Stimulated activated naive CD4-positive, alpha-beta T cell (primary cell): ENCODE data around the gene UFM1.
"Not testable (repeated sequence)": the region's sequence is repeated elsewhere in the genome, so short reads cannot be mapped to it uniquely, and the experiment has no call there.

Experiments used
- DNase-seq, 6 experiments: peaks; one replicate each; lab custom pipeline; 2025; lab: John Stamatoyannopoulos, UW

Gene UFM1

GRCh38 chr13:38349390-38350113 lies at the start of gene UFM1:
Gene UFM1 (plus strand): TSS chr13:38349851. CDS start chr13:38349920, 69 bp downstream.
- peak; percentile 66 to 96 (median 87) for DNase-seq

- DNase-seq: no peak
These were observed 48.4 kb upstream of the UFM1 start for GRCh38 chr13:38301236-38301635.

- DNase-seq: no peak
These were observed 45.8 kb upstream of the UFM1 start for GRCh38 chr13:38303816-38304320.

GRCh38 chr13:38308736-38309135 lies 40.9 kb upstream of the UFM1 start:
- no peak for DNase-seq

- DNase-seq: no peak
These were observed 40.3 kb upstream of the UFM1 start for GRCh38 chr13:38309397-38309796.

- DNase-seq: not testable (repeated sequence)
These were observed 38.5 kb upstream of the UFM1 start for GRCh38 chr13:38311175-38311574.

- DNase-seq: no peak
These were observed 33.5 kb upstream of the UFM1 start for GRCh38 chr13:38316129-38316528.

- no peak for DNase-seq
These were observed 28.0 kb upstream of the UFM1 start for GRCh38 chr13:38321654-38322053.

- no peak for DNase-seq
These were observed 24.2 kb upstream of the UFM1 start for GRCh38 chr13:38325426-38325825.

- DNase-seq: no peak
These were observed 21.0 kb upstream of the UFM1 start for GRCh38 chr13:38328699-38329098.

GRCh38 chr13:38334845-38335244 lies 14.8 kb upstream of the UFM1 start:
- DNase-seq: no peak

- no peak for DNase-seq
These were observed 11.6 kb upstream of the UFM1 start for GRCh38 chr13:38338089-38338488.

- no peak for DNase-seq
These were observed 9.0 kb upstream of the UFM1 start for GRCh38 chr13:38340624-38341023.

- DNase-seq: no peak
These were observed 8.4 kb upstream of the UFM1 start for GRCh38 chr13:38341149-38341692.

GRCh38 chr13:38346764-38347163 lies 2.9 kb upstream of the UFM1 start:
- no peak for DNase-seq

- DNase-seq: peak in 2 of 6 experiments; percentile 38 to 41
These were observed 726 bp upstream of the UFM1 start for GRCh38 chr13:38348861-38349389.

GRCh38 chr13:38350114-38350617 lies 515 bp downstream of the UFM1 start:
- DNase-seq: peak in 2 of 6 experiments; percentile 19 to 33

- no peak for DNase-seq
These were observed 6.0 kb downstream of the UFM1 start for GRCh38 chr13:38355595-38356119.

- DNase-seq: no peak
These were observed 9.0 kb downstream of the UFM1 start for GRCh38 chr13:38358684-38359083.

- no peak for DNase-seq
These were observed 12.1 kb downstream of the UFM1 start for GRCh38 chr13:38361542-38362262.

- no peak for DNase-seq
These were observed 13.6 kb downstream of the UFM1 start for GRCh38 chr13:38363219-38363618.

- not testable (repeated sequence) for DNase-seq
These were observed 14.1 kb downstream of the UFM1 start for GRCh38 chr13:38363746-38364145.
